ENCODE data around the gene RAB35.

DNA sequence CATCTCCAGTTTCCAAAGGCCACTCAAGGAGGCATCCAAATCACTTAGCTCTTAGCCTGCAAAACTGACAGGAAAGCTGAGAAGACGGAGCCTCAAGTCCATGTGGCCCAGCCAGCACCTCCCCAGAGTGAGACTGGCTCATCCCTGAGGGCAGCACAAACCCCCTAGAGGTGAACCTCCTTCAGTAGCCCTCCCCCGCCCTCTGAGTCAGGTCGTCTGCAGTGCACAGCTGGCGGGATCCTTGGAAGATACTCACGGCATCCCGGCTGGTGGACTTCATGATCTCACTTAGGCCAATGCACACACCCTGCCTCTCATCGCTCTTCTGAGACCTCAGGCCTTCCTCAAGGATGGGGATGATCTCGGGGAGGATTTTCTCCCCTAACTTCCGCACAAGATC is 24.1 kb upstream of the RAB35 start:
- no peak for TF ChIP-seq POLR2AphosphoS5 (IDR thresholded peaks at IDR 0.05)
- TF ChIP-seq RAD21 (conservative IDR thresholded peaks at IDR 0.05), result no peak

Data from neural cell (in vitro differentiated cells).